Measurements from ENCODE around the gene PACS1.

PACS1 gene

DNA sequence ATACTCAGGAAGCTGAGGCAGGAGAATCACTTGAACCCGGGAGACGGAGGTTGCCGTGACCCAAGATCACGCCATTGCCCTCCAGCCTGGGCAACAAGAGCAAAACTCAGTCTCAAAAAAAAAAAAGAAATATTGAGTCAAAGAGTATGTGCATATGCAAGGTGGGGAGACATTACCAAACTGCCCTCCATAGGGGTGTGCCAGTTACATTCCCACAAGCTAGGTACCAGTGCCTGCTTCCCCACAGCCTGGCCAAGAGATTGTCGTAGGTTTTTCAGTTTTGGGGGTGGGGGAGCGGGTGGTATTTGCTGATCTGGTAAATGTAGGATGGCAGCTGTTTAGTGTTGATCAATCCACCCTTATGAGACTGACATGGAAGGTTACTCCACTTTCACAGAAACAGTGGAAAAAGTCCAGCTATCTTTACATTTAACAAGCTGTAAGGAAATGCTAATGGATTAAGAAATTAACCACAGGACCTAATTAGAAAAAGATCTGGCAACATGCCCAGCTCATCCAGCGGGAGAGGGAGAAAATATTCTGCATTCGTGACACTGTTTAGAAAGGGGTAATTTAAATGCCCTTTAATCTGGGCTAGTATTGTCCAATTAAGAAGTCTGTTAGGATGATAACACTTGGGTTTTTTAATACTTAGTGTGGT is 89.4 kb downstream of the PACS1 start:
- Histone ChIP-seq H3K4me3 (ENCODE audit: low read length) (no peak overlapping the region), H3K4me1 (ENCODE audit: control insufficient read depth, insufficient read depth, low read length) (no peaks in the 10 kb centered on the region), H3K27me3 (ENCODE audit: control insufficient read depth, insufficient read depth, low read length) (no peaks in the 10 kb centered on the region), H3K9me3 (ENCODE audit: control insufficient read depth, insufficient read depth, low read length) (no peaks in the 10 kb centered on the region), H3K36me3 (ENCODE audit: control insufficient read depth, insufficient read depth, low read length) (no peaks in the 10 kb centered on the region), H3K27ac (ENCODE audit: low read length) (no peak overlapping the region)
- no peak for DNase-seq (ENCODE audit: low read depth, low spot score)
- WGBS (ENCODE audit: insufficient coverage, insufficient read length): no CpG with 5 or more reads among the region's 8 CpGs

DNA sequence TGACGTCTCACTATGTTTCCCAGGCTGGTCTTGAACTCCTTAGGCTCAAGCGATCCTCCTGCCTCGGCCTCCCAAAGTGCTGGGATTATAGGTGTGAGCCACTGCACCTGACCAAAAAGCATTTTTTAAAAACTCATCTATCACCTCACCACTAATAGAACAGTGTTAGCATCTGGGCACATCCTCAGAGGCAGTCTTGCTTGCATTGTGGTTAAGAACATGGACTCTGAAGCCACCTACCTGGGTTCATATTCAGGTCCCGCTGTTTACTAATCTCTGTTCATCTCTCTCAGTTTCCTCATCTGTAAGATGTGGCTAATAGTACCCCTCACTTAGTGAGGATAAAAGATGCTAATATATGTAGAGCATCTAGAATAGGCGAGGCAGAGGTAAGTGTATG is 90.6 kb downstream of the PACS1 start:
- Histone ChIP-seq H3K36me3 (ENCODE audit: control insufficient read depth, insufficient read depth, low read length) (no peaks in the 10 kb centered on the region), H3K27me3 (ENCODE audit: control insufficient read depth, insufficient read depth, low read length) (no peaks in the 10 kb centered on the region), H3K9me3 (ENCODE audit: control insufficient read depth, insufficient read depth, low read length) (no peaks in the 10 kb centered on the region), H3K4me3 (ENCODE audit: low read length) (no peak overlapping the region), H3K27ac (ENCODE audit: low read length) (no peak overlapping the region), H3K4me1 (ENCODE audit: control insufficient read depth, insufficient read depth, low read length) (no peaks in the 10 kb centered on the region)
- 100% methylated on average over 1 of the region's 5 CpGs for WGBS (ENCODE audit: insufficient coverage, insufficient read length)
- no peak for DNase-seq (ENCODE audit: low read depth, low spot score)

DNA sequence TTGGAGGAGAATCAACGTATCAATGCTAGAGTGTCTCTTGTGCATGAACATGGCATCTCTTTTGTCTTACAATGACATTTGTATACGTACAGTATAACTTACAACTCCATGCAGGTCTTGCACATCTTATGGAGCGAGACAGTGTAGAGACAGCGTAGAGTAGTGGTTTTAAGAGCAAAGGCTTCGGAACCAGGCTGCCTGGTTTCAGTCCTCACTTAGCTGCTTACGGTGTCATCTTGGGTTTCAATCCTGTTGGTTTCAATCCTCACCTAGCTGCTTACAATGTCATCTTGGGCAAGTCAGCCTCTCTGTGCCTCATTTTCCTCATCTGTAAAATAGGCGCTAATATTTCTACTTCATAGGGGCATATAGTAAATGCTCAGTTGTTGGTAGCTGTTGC is 98.2 kb downstream of the PACS1 start:
- DNase-seq (ENCODE audit: low read depth, low spot score): no peak
- Histone ChIP-seq H3K4me1 (ENCODE audit: control insufficient read depth, insufficient read depth, low read length) (no peaks in the 10 kb centered on the region), H3K27ac (ENCODE audit: low read length) (no peak overlapping the region), H3K36me3 (ENCODE audit: control insufficient read depth, insufficient read depth, low read length) (no peaks in the 10 kb centered on the region), H3K4me3 (ENCODE audit: low read length) (no peak overlapping the region), H3K9me3 (ENCODE audit: control insufficient read depth, insufficient read depth, low read length) (no peaks in the 10 kb centered on the region), H3K27me3 (ENCODE audit: control insufficient read depth, insufficient read depth, low read length) (no peaks in the 10 kb centered on the region)
- WGBS (ENCODE audit: insufficient coverage, insufficient read length): no CpG with 5 or more reads among the region's 7 CpGs

DNA sequence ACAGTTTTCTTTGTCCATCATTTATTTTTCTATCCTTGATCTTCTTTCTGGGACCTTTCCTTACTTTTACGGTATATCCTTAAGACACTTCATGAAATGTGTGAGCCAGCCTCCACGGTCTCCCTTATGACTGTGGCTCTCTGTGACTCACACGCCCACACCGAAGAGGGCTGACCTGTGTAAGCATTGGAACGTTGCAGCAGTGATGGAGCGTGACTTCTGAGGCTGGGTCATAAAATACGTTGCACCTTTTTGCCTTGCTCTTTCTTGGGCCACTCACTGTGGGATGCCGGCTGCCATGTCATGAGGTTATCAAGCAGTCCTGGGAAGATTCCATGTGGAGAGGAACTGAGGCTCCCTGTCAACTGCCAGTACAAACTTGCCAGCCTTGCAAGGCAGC is 102.1 kb downstream of the PACS1 start:
- Histone ChIP-seq H3K4me3 (ENCODE audit: low read length) (no peak overlapping the region), H3K27ac (ENCODE audit: low read length) (no peak overlapping the region), H3K27me3 (ENCODE audit: control insufficient read depth, insufficient read depth, low read length) (no peaks in the 10 kb centered on the region), H3K9me3 (ENCODE audit: control insufficient read depth, insufficient read depth, low read length) (no peaks in the 10 kb centered on the region), H3K36me3 (ENCODE audit: control insufficient read depth, insufficient read depth, low read length) (no peaks in the 10 kb centered on the region), H3K4me1 (ENCODE audit: control insufficient read depth, insufficient read depth, low read length) (no peaks in the 10 kb centered on the region)
- no peak for DNase-seq (ENCODE audit: low read depth, low spot score)
- no CpG with 5 or more reads among the region's 8 CpGs for WGBS (ENCODE audit: insufficient coverage, insufficient read length)

DNA sequence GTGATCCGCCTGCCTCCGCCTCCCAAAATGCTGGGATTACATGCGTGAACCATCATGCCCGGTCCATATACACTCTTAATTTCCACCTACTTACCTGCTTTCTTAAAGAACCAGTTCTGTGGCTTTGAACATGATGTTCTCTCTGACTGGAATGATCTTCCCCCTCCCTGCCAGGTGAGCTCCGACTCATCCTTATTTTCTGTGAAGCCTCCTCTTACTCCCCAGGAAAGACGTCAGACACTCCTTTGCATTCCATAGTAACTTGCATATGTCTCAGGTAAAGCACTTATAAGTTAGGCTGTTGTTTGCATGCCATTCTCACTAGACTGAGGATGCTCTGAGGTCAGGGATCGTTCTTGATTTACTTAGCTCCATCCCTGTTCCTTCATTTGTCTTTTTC is 106.6 kb downstream of the PACS1 start:
- WGBS (ENCODE audit: insufficient coverage, insufficient read length): no CpG with 5 or more reads among the region's 7 CpGs
- DNase-seq (ENCODE audit: low read depth, low spot score): no peak
- H3K36me3 ChIP-seq (ENCODE audit: control insufficient read depth, insufficient read depth, low read length): no peaks in the 10 kb centered on the region
- H3K27me3 ChIP-seq (ENCODE audit: control insufficient read depth, insufficient read depth, low read length): no peaks in the 10 kb centered on the region
- H3K4me1 ChIP-seq (ENCODE audit: control insufficient read depth, insufficient read depth, low read length): no peaks in the 10 kb centered on the region
- no peak overlapping the region for H3K27ac ChIP-seq (ENCODE audit: low read length)
- H3K9me3 ChIP-seq (ENCODE audit: control insufficient read depth, insufficient read depth, low read length): no peaks in the 10 kb centered on the region
- H3K4me3 ChIP-seq (ENCODE audit: low read length): no peak overlapping the region

DNA sequence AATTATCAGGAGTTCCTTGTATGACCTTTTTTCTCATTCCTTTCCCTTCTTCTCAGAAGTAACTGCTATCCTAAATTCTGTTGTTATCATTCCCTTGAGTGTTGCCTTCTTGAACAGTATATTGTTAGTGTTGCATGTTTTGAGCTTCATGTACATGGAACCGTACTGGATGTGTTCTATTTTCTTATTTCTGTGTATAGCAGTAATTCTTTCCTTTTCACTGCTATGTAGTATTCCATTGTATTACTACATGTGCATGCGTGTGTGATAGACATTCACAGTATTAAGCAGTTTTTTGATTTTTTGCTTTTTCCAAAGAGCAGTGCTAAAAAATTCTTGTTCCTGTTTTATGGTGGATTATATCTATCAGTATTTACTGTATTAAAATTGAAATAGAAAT is 108.1 kb downstream of the PACS1 start:
- WGBS (ENCODE audit: insufficient coverage, insufficient read length): no CpG with 5 or more reads among the region's 2 CpGs
- H3K9me3 ChIP-seq (ENCODE audit: control insufficient read depth, insufficient read depth, low read length): no peaks in the 10 kb centered on the region
- H3K27ac ChIP-seq (ENCODE audit: low read length): no peak overlapping the region
- H3K27me3 ChIP-seq (ENCODE audit: control insufficient read depth, insufficient read depth, low read length): no peaks in the 10 kb centered on the region
- H3K4me1 ChIP-seq (ENCODE audit: control insufficient read depth, insufficient read depth, low read length): no peaks in the 10 kb centered on the region
- H3K36me3 ChIP-seq (ENCODE audit: control insufficient read depth, insufficient read depth, low read length): no peaks in the 10 kb centered on the region
- DNase-seq (ENCODE audit: low read depth, low spot score): no peak
- H3K4me3 ChIP-seq (ENCODE audit: low read length): no peak overlapping the region

DNA sequence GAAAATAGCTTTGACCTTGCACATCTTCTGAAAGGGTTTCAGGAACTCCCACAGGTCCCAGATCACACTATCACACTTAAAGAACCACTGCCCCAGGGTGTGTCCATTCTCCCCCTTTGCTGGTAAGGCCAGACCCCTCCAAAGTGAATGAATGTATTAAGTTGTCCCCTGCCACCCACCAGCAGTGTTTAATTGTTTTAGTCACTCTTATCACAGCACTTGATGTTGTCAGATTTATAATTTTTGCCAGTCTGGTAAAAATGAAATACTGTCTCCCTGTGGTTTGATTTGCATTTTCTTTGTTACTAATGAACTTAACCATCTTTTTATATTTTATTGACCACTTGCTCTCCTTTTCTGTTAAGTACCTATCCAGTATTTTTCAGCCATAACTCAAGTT is 108.8 kb downstream of the PACS1 start:
- Histone ChIP-seq H3K4me3 (ENCODE audit: low read length) (no peak overlapping the region), H3K36me3 (ENCODE audit: control insufficient read depth, insufficient read depth, low read length) (no peaks in the 10 kb centered on the region), H3K27me3 (ENCODE audit: control insufficient read depth, insufficient read depth, low read length) (no peaks in the 10 kb centered on the region), H3K9me3 (ENCODE audit: control insufficient read depth, insufficient read depth, low read length) (no peaks in the 10 kb centered on the region), H3K4me1 (ENCODE audit: control insufficient read depth, insufficient read depth, low read length) (no peaks in the 10 kb centered on the region), H3K27ac (ENCODE audit: low read length) (no peak overlapping the region)
- no peak for DNase-seq (ENCODE audit: low read depth, low spot score)

DNA sequence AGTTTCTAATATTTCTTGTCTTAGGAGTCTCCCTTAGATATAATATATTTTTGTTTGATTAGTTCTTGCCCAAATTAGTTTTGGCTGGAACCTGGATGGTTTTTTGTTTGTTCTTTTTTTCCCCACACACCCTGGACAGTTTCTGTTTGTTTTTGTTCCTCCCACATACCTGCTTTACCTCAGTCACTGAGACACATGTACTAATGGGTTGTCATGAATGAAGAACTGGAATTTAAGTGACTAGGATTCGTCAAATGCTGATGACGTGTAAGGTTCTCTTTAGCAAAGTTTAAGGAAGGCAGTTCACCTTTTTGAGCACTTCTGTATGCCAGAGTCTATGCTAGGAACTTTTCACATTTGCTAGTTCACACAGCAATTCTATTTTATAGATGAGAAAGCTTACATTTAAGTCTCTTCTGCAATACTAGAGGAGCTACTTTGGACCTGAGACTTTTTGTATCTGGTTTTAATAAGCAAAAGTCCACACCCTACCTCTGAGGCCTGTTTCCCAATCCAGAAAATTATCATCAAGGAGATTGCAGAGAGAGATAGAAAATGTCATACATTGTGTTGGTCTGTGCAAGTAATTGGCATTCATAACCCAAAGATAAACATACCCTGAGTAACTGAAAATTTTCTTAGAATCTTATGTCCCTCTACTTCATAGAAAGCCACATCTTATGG is 111.7 kb downstream of the PACS1 start:
- H3K36me3 ChIP-seq (ENCODE audit: control insufficient read depth, insufficient read depth, low read length): no peaks in the 10 kb centered on the region
- no peaks in the 10 kb centered on the region for H3K9me3 ChIP-seq (ENCODE audit: control insufficient read depth, insufficient read depth, low read length)
- DNase-seq (ENCODE audit: low read depth, low spot score): no peak
- WGBS (ENCODE audit: insufficient coverage, insufficient read length): no CpG with 5 or more reads among the region's 2 CpGs
- H3K4me3 ChIP-seq (ENCODE audit: low read length): no peak overlapping the region
- H3K27ac ChIP-seq (ENCODE audit: low read length): no peak overlapping the region
- H3K4me1 ChIP-seq (ENCODE audit: control insufficient read depth, insufficient read depth, low read length): no peaks in the 10 kb centered on the region
- H3K27me3 ChIP-seq (ENCODE audit: control insufficient read depth, insufficient read depth, low read length): no peaks in the 10 kb centered on the region

DNA sequence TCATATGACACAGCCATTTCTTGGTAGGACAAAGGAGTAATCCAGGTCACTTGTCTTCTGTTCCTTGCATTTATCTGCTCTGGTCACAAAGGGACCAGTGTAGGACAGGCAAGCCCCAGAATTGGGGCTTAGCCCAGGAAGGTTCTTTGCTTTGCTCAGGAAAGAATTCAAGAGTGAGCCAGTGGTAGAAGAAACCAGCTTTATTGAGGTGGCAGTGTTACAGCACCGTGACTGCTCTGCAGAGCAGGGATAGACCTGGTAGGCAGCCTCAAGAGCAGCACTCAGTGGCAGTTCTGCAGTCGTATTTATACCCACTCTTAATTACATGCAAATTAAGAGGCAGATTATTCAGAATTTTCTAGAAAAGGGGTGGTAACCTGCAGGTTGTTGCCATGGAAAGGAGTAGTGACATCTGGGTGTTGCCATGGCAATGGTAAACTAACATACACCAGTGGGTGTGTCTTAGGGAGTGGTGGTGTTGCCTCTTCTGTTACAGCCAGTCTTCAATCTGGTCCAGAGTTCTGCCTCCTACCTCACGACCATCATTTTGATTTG is 113.5 kb downstream of the PACS1 start:
- Histone ChIP-seq H3K4me1 (ENCODE audit: control insufficient read depth, insufficient read depth, low read length) (no peaks in the 10 kb centered on the region), H3K4me3 (ENCODE audit: low read length) (no peak overlapping the region), H3K36me3 (ENCODE audit: control insufficient read depth, insufficient read depth, low read length) (no peaks in the 10 kb centered on the region), H3K27ac (ENCODE audit: low read length) (no peak overlapping the region), H3K9me3 (ENCODE audit: control insufficient read depth, insufficient read depth, low read length) (no peaks in the 10 kb centered on the region), H3K27me3 (ENCODE audit: control insufficient read depth, insufficient read depth, low read length) (no peaks in the 10 kb centered on the region)
- WGBS (ENCODE audit: insufficient coverage, insufficient read length): no CpG with 5 or more reads among the region's 3 CpGs
- no peak for DNase-seq (ENCODE audit: low read depth, low spot score)

DNA sequence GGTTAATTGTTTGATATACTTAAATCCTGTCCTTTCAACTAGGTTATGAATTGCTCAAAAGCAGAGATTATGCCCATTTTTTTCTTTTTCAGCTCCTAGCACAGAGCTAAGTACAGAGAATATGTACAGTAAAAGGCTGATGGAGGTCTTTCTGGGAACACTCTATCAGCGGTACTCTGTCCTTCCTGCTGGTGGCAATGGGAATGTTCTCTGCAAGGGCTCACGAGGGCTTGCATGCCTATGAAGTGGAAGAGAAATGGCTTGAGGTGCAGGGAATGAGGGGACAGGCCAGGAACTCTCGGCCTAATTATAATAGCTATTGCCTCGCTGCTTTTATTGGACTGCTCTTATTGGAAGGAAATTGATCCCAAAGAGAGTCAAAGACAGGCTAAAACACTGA is 114.7 kb downstream of the PACS1 start:
- no CpG with 5 or more reads among the region's 4 CpGs for WGBS (ENCODE audit: insufficient coverage, insufficient read length)

DNA sequence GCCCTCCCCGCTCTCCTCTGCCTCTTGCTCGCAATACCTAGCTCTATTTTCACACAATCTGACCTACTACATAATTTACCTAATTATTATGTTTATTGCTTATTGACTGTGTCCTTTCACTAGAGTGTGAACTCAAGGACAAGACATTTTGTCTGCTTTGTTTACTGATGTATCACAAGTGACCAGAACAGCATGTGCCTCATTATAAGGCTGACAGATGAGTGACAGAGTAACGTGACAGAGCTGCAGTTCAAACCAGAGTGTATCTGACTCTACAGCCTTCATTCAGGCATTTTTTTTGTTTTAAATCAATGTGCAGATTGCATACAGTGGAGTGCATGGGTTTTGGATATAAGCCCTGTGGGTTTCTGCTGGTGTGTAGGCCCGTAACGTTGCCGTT is 116.4 kb downstream of the PACS1 start:
- no CpG with 5 or more reads among the region's 6 CpGs for WGBS (ENCODE audit: insufficient coverage, insufficient read length)
- Histone ChIP-seq H3K27ac (ENCODE audit: low read length) (no peak overlapping the region), H3K36me3 (ENCODE audit: control insufficient read depth, insufficient read depth, low read length) (no peaks in the 10 kb centered on the region), H3K4me1 (ENCODE audit: control insufficient read depth, insufficient read depth, low read length) (no peaks in the 10 kb centered on the region), H3K27me3 (ENCODE audit: control insufficient read depth, insufficient read depth, low read length) (no peaks in the 10 kb centered on the region), H3K4me3 (ENCODE audit: low read length) (no peak overlapping the region), H3K9me3 (ENCODE audit: control insufficient read depth, insufficient read depth, low read length) (no peaks in the 10 kb centered on the region)
- DNase-seq (ENCODE audit: low read depth, low spot score): no peak

More for the DNA sequence above, 114.7 kb downstream of the PACS1 start:
- no peak overlapping the region for H3K27ac ChIP-seq (ENCODE audit: low read length)
- H3K4me1 ChIP-seq (ENCODE audit: control insufficient read depth, insufficient read depth, low read length): no peaks in the 10 kb centered on the region
- DNase-seq (ENCODE audit: low read depth, low spot score): no peak
- no peaks in the 10 kb centered on the region for H3K36me3 ChIP-seq (ENCODE audit: control insufficient read depth, insufficient read depth, low read length)
- H3K9me3 ChIP-seq (ENCODE audit: control insufficient read depth, insufficient read depth, low read length): no peaks in the 10 kb centered on the region
- H3K4me3 ChIP-seq (ENCODE audit: low read length): no peak overlapping the region
- H3K27me3 ChIP-seq (ENCODE audit: control insufficient read depth, insufficient read depth, low read length): no peaks in the 10 kb centered on the region
